ENCODE results near the gene HDAC5.
"Not testable (repeated sequence)": the region's sequence is repeated elsewhere in the genome, so short reads cannot be mapped to it uniquely, and the experiment has no call there.

Gene HDAC5

DNA sequence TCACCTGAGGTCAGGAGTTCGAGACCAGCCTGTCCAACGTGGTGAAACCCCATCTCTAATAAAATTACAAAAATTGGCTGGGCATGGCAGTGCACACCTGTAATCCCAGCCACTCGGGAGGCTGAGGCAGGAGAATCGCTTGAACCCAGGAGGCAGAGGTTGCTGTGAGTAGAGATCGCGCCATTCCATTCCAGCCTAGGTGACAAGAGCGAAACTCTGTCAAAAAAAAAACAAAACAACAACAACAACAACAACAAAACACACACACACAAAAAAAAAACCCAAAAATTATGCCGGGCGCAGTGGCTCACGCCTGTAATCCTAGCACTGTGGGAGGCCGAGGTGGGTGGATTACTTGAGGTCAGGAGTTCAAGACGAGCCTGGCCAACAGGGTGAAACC, 7.9 kb upstream of the HDAC5 start:
- H3K27me3 ChIP-seq (ENCODE audit: control insufficient read depth in 1 of 2, insufficient read depth in 1 of 2, low read length in 2 of 2): not testable (repeated sequence)

GRCh38 chr17:44130693-44131349, 7.4 kb upstream of the HDAC5 start:
- H2AK5ac ChIP-seq (ENCODE audit: low read length, severe bottlenecking): no peak overlapping the region
- H2BK5ac ChIP-seq (ENCODE audit: low read depth, low read length, poor library complexity, severe bottlenecking): no peak overlapping the region
- no peaks in the 10 kb centered on the region for H3K9me3 ChIP-seq (ENCODE audit: control insufficient read depth, low read length)
- no peak overlapping the region for H4K8ac ChIP-seq (ENCODE audit: low read length)
- no peak overlapping the region for H2AFZ ChIP-seq (ENCODE audit: low read depth, low read length)
- H3K4me1 ChIP-seq (ENCODE audit: control insufficient read depth, insufficient read depth, low read depth, low read length): no peaks in the 10 kb centered on the region
- no peak overlapping the region for H2BK120ac ChIP-seq (ENCODE audit: low read depth, low read length)
- no peak for DNase-seq
- no peaks in the 10 kb centered on the region for H3K79me1 ChIP-seq (replicated peaks; ENCODE audit: low read length, poor library complexity, severe bottlenecking)
- H3K18ac ChIP-seq (ENCODE audit: low read depth in 1 of 2, low read length in 2 of 2): no peak overlapping the region
- no peak overlapping the region for H3K14ac ChIP-seq (ENCODE audit: low read length in 2 of 2)
- H3K9ac ChIP-seq (ENCODE audit: low read length): no peak overlapping the region
- no peak overlapping the region for H3K4ac ChIP-seq (ENCODE audit: low read depth in 1 of 2, low read length in 2 of 2)
- no peak overlapping the region for H3K4me2 ChIP-seq (ENCODE audit: low read length, poor library complexity, severe bottlenecking)
- H3K23ac ChIP-seq (ENCODE audit: low read length in 2 of 2): no peak overlapping the region
- no peak overlapping the region for H3K4me3 ChIP-seq (ENCODE audit: insufficient read depth in 1 of 2, low read depth in 1 of 2, low read length in 2 of 2)
- no peak overlapping the region for H4K91ac ChIP-seq (ENCODE audit: low read length)
- H2BK12ac ChIP-seq (ENCODE audit: low read length in 2 of 2): no peak overlapping the region
- H3K36me3 ChIP-seq (ENCODE audit: control insufficient read depth in 1 of 2, insufficient read depth in 2 of 2, low read depth in 1 of 2, low read length in 2 of 2): no peaks in the 10 kb centered on the region
- H2BK15ac ChIP-seq (ENCODE audit: low read depth, poor library complexity, severe bottlenecking): no peak overlapping the region
- 96% methylated on average over 5 of the region's 5 CpGs for WGBS
- no peak overlapping the region for H3K27ac ChIP-seq (ENCODE audit: low read length, poor library complexity, severe bottlenecking)
- no peaks in the 10 kb centered on the region for H3K27me3 ChIP-seq (ENCODE audit: control insufficient read depth in 1 of 2, insufficient read depth in 1 of 2, low read length in 2 of 2)

More for the DNA sequence above, 7.9 kb upstream of the HDAC5 start:
- H3K27ac ChIP-seq (ENCODE audit: low read length, poor library complexity, severe bottlenecking); H2BK120ac ChIP-seq (ENCODE audit: low read depth, low read length); H3K9me3 ChIP-seq (ENCODE audit: control insufficient read depth, low read length); H3K4ac ChIP-seq (ENCODE audit: low read depth in 1 of 2, low read length in 2 of 2); H3K23ac ChIP-seq (ENCODE audit: low read length in 2 of 2); H2BK15ac ChIP-seq (ENCODE audit: low read depth, poor library complexity, severe bottlenecking); H3K4me2 ChIP-seq (ENCODE audit: low read length, poor library complexity, severe bottlenecking); DNase-seq; H3K9ac ChIP-seq (ENCODE audit: low read length); H2BK5ac ChIP-seq (ENCODE audit: low read depth, low read length, poor library complexity, severe bottlenecking); H3K4me3 ChIP-seq (ENCODE audit: insufficient read depth in 1 of 2, low read depth in 1 of 2, low read length in 2 of 2); H4K91ac ChIP-seq (ENCODE audit: low read length); H4K8ac ChIP-seq (ENCODE audit: low read length); H3K79me1 ChIP-seq (replicated peaks; ENCODE audit: low read length, poor library complexity, severe bottlenecking); H3K14ac ChIP-seq (ENCODE audit: low read length in 2 of 2); H2AFZ ChIP-seq (ENCODE audit: low read depth, low read length); H2BK12ac ChIP-seq (ENCODE audit: low read length in 2 of 2); H3K4me1 ChIP-seq (ENCODE audit: control insufficient read depth, insufficient read depth, low read depth, low read length); H3K18ac ChIP-seq (ENCODE audit: low read depth in 1 of 2, low read length in 2 of 2); H3K36me3 ChIP-seq (ENCODE audit: control insufficient read depth in 1 of 2, insufficient read depth in 2 of 2, low read depth in 1 of 2, low read length in 2 of 2); H2AK5ac ChIP-seq (ENCODE audit: low read length, severe bottlenecking): not testable (repeated sequence)
- 94% methylated on average over 11 of the region's 12 CpGs for WGBS

DNA sequence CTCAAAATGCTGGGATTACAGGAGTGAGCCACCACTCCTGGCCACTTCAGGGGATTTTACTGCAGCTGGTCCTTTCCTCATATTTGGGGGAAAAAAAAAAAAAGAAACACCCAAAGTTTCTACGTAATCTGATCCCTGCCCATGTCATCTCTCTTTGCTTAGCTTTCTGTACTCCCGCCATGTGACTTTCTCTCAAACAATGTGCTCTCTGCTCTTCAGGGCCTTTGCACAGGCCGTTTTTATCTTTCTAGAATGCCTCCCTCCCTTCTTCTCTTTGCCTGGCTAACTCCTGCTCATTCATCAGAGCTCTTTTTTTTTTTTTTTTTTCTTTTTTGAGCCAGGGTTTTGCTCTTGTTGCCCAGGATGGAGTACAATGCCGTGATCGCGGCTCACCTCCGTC, 4.9 kb upstream of the HDAC5 start:
- Histone ChIP-seq H3K4me1 (ENCODE audit: control insufficient read depth, insufficient read depth, low read depth, low read length) (peaks cover 2% of the 10 kb centered on the region), H3K4me2 (ENCODE audit: low read length, poor library complexity, severe bottlenecking) (no peak overlapping the region), H2BK120ac (ENCODE audit: low read depth, low read length) (no peak overlapping the region), H3K18ac (ENCODE audit: low read depth in 1 of 2, low read length in 2 of 2) (no peak overlapping the region), H3K14ac (ENCODE audit: low read length in 2 of 2) (no peak overlapping the region), H2BK15ac (ENCODE audit: low read depth, poor library complexity, severe bottlenecking) (no peak overlapping the region), H3K4me3 (ENCODE audit: insufficient read depth in 1 of 2, low read depth in 1 of 2, low read length in 2 of 2) (no peak overlapping the region), H4K91ac (ENCODE audit: low read length) (no peak overlapping the region), H3K79me1 (replicated peaks; ENCODE audit: low read length, poor library complexity, severe bottlenecking) (peaks cover 1% of the 10 kb centered on the region), H2BK12ac (ENCODE audit: low read length in 2 of 2) (no peak overlapping the region), H4K8ac (ENCODE audit: low read length) (no peak overlapping the region), H3K27me3 (ENCODE audit: control insufficient read depth in 1 of 2, insufficient read depth in 1 of 2, low read length in 2 of 2) (no peaks in the 10 kb centered on the region), H3K27ac (ENCODE audit: low read length, poor library complexity, severe bottlenecking) (no peak overlapping the region), H3K4ac (ENCODE audit: low read depth in 1 of 2, low read length in 2 of 2) (no peak overlapping the region), H3K9ac (ENCODE audit: low read length) (no peak overlapping the region), H3K9me3 (ENCODE audit: control insufficient read depth, low read length) (no peaks in the 10 kb centered on the region), H3K23ac (ENCODE audit: low read length in 2 of 2) (no peak overlapping the region), H2AK5ac (ENCODE audit: low read length, severe bottlenecking) (no peak overlapping the region), H3K36me3 (ENCODE audit: control insufficient read depth in 1 of 2, insufficient read depth in 2 of 2, low read depth in 1 of 2, low read length in 2 of 2) (no peaks in the 10 kb centered on the region), H2BK5ac (ENCODE audit: low read depth, low read length, poor library complexity, severe bottlenecking) (no peak overlapping the region), H2AFZ (ENCODE audit: low read depth, low read length) (no peak overlapping the region)
- 91% methylated on average over 4 of the region's 7 CpGs for WGBS
- DNase-seq: no peak

GRCh38 chr17:44124118-44124438, 637 bp upstream of the HDAC5 start:
- 11% methylated on average over 7 of the region's 8 CpGs for WGBS
- Histone ChIP-seq H2BK12ac (ENCODE audit: low read length in 2 of 2) (peak overlapping the region; percentile 63 to 74), H3K18ac (ENCODE audit: low read depth in 1 of 2, low read length in 2 of 2) (peak overlapping the region; percentile 88 to 91), H3K27ac (ENCODE audit: low read length, poor library complexity, severe bottlenecking) (peak overlapping the region; percentile 70), H3K4ac (ENCODE audit: low read depth in 1 of 2, low read length in 2 of 2) (peak overlapping the region in 1 of 2 experiments; percentile 92), H3K79me1 (replicated peaks; ENCODE audit: low read length, poor library complexity, severe bottlenecking) (peaks cover 12% of the 10 kb centered on the region), H2BK15ac (ENCODE audit: low read depth, poor library complexity, severe bottlenecking) (peak overlapping the region; percentile 87), H3K9ac (ENCODE audit: low read length) (peak overlapping the region; percentile 96), H2AFZ (ENCODE audit: low read depth, low read length) (peak overlapping the region; percentile 83), H2BK120ac (ENCODE audit: low read depth, low read length) (no peak overlapping the region), H4K91ac (ENCODE audit: low read length) (peak overlapping the region; percentile 52), H3K14ac (ENCODE audit: low read length in 2 of 2) (peak overlapping the region in 1 of 2 experiments; percentile 87), H3K4me3 (ENCODE audit: insufficient read depth in 1 of 2, low read depth in 1 of 2, low read length in 2 of 2) (peak overlapping the region; percentile 79 to 83), H3K4me2 (ENCODE audit: low read length, poor library complexity, severe bottlenecking) (peak overlapping the region; percentile 81), H3K4me1 (ENCODE audit: control insufficient read depth, insufficient read depth, low read depth, low read length) (peaks cover 12% of the 10 kb centered on the region), H2BK5ac (ENCODE audit: low read depth, low read length, poor library complexity, severe bottlenecking) (no peak overlapping the region), H2AK5ac (ENCODE audit: low read length, severe bottlenecking) (no peak overlapping the region), H3K23ac (ENCODE audit: low read length in 2 of 2) (no peak overlapping the region), H3K27me3 (ENCODE audit: control insufficient read depth in 1 of 2, insufficient read depth in 1 of 2, low read length in 2 of 2) (peaks cover 0 to 6% of the 10 kb centered on the region in 2 experiments), H3K36me3 (ENCODE audit: control insufficient read depth in 1 of 2, insufficient read depth in 2 of 2, low read depth in 1 of 2, low read length in 2 of 2) (no peaks in the 10 kb centered on the region), H4K8ac (ENCODE audit: low read length) (peak overlapping the region; percentile 87), H3K9me3 (ENCODE audit: control insufficient read depth, low read length) (no peaks in the 10 kb centered on the region)
- DNase-seq: no peak

All from mesenchymal stem cell (in vitro differentiated cells and primary cell).